Transverse colon (tissue), 4 donors: ENCODE results near the gene LRRC26. TPM values are rescaled to one million over a fixed set of nuclear protein-coding genes. Genes with fewer than 3 reads are reported as not detected.

Experiments
- DNase-seq: peaks from one replicate; pipeline ENCODE4 v3.0.0-alpha.2; 2019
- H3K27ac ChIP-seq, 4 donors: fragments of 200-600 bp; sonication (generic); 2 replicates each; pipeline ENCODE4 v1.5.1; 2016 to 2018; ENCODE audit warnings: inconsistent platforms in 4 of 4
- H3K27me3 ChIP-seq: fragments of 200-600 bp; sonication (generic); 2 replicates; pipeline ENCODE4 v1.5.1; 2017; ENCODE audit warnings: inconsistent platforms
- H3K36me3 ChIP-seq, 4 donors: fragments of 200-600 bp; sonication (generic); 2 replicates each; pipeline ENCODE4 v1.5.1; 2017 to 2019; ENCODE audit warnings: inconsistent platforms in 4 of 4
- H3K4me1 ChIP-seq, 4 donors: fragments of 200-600 bp; sonication (generic); 2 replicates each; pipeline ENCODE4 v1.5.1; 2017 to 2020; ENCODE audit warnings: inconsistent platforms in 4 of 4
- H3K4me3 ChIP-seq, 4 donors: fragments of 200-600 bp; sonication (generic); 1 replicate in 1 of 4; 2 replicates in 3 of 4; pipeline versions ENCODE4 v1.5.1 to v1.6.1; 2017 to 2019; ENCODE audit warnings: inconsistent platforms in 4 of 4
- H3K9me3 ChIP-seq, 2 donors: fragments of 200-600 bp; sonication (generic); 2 replicates each; pipeline ENCODE4 v1.5.1; 2017 to 2019; ENCODE audit warnings: inconsistent platforms in 2 of 2
- EP300 ChIP-seq: sonication (generic); formaldehyde crosslinking; IDR thresholded peaks from one replicate; pipeline ENCODE4 v1.6.1; 2017; ENCODE audit warnings: antibody characterized with exemption, low read depth
- POLR2A ChIP-seq: fragments of 450-650 bp; IDR thresholded peaks from one replicate; pipeline ENCODE4 v1.6.1; 2016; ENCODE audit warnings: antibody characterized with exemption, mild to moderate bottlenecking, moderate library complexity
- POLR2AphosphoS5 ChIP-seq, 3 donors: sonication (generic); formaldehyde crosslinking; IDR thresholded peaks; one replicate each; pipeline ENCODE4 v1.6.1; 2016; ENCODE audit warnings: antibody characterized with exemption in 3 of 3
- WGBS, 2 donors: methylation state at CpG; one replicate each; pipeline ENCODE4 v1.1.5; 2018; ENCODE audit warnings: low coverage in 1 of 2; 5-methylcytosine and 5-hydroxymethylcytosine counted together
- in situ Hi-C, 4 donors: fragments of 200-750 bp; cut with MboI; loops; one replicate each; pipeline versions ENCODE4 v1.15.0 to v1.15.1; 2017; ENCODE audit warnings: low sequenced_read_pairs in 3 of 4, low pct_ligation_motif_present in 1 of 4, low pct_unique_long_range_greater_than_20kb in 1 of 4
- intact Hi-C: fragments of 100-400 bp; cut with DNase I; formaldehyde crosslinking; loops from one replicate; pipeline ENCODE4 v1.15.1; 2023; ENCODE audit warnings: low total_unique reads
- total RNA-seq, 4 donors: library from RNA; depleted of rRNA; stranded (reverse); fragments of >200 nt; gene quantifications; one replicate each; pipeline ENCODE4 v1.1.0, GENCODE V29; 2016
- TF ChIP-seq, protein P1 (sequence below), 5 experiments: fragments of 200-600 bp in 3 of 5; fragments of 450-650 bp in 2 of 5; sonication (generic) in 3 of 5; IDR thresholded peaks; 1 replicate in 2 of 5; 2 replicates in 3 of 5; pipeline ENCODE4 v1.5.1; 2016 to 2017; ENCODE audit warnings: antibody characterized with exemption in 5 of 5, inconsistent platforms in 3 of 5, mild to moderate bottlenecking in 2 of 5, moderate library complexity in 1 of 5

Gene LRRC26
- total RNA-seq, 4 donors from 2014 or later, result 31.8 to 437 (median 64.8) TPM

DNA sequence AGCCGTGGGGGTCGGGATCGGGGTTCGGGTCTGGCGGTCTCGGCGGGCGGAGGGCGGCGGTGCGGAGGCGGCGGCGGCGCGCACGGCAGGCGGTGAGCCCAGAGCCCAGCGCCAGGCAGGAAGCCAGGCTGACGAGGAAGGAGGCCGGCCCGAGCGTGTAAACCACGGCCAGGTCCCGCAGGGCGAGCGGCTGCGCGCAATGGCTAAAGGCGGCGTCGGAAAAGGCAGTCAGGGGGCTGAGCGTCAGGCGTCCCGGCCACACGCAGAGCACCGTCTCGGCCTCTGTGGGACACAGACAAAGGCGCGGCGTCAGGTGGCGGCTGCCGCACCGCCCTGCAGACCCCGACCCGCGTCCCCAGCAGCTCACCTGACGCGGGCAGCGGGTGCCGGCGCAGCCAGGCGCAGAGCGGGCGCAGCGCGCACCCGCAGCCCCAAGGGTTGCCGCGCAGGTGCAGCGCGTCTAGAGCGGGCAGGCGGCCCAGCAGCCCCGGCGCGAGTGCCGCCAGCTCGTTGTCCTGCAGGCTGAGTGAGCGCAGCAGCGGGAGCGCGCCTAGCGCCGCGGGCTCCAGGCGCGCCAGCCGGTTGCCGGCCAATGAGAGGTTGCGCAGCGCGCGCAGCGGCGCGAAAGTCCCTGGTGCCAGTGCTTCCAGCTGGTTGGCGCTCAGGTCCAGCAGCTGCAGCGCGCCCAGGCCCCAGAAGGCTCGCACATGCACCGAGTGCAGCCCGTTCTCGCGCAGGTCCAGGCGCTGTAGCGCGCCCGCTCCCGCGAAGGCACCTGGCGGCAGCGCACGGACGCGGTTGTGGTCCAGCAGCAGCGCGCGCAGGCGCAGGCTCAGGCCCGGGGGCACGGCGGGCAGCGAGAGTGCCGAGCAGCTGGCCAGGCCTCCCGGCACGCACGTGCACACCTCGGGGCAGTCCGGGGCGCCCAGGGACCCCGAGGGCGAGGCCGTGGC, 671 bp downstream of the LRRC26 start:
- 0% methylated on average over 98 of the region's 124 CpGs; no CpG with 5 or more reads in 1 of the 2 donors for WGBS, 2 donors
- peak overlapping the region; percentile 30 to 72 (median 48) for H3K27ac ChIP-seq
- intact Hi-C loops, result no loop called here
- peak overlapping the region in 3 of 4 donors; percentile 30 to 48 (median 46) for H3K4me3 ChIP-seq
- no peaks in the 10 kb centered on the region for H3K9me3 ChIP-seq
- H3K36me3 ChIP-seq, result no peaks in the 10 kb centered on the region
- in situ Hi-C loops, result no loop called here
- DNase-seq, result peak; percentile 41
- H3K27me3 ChIP-seq, result peaks cover 98% of the 10 kb centered on the region
- TF ChIP-seq EP300, result no peak
- TF ChIP-seq, protein P1, sequence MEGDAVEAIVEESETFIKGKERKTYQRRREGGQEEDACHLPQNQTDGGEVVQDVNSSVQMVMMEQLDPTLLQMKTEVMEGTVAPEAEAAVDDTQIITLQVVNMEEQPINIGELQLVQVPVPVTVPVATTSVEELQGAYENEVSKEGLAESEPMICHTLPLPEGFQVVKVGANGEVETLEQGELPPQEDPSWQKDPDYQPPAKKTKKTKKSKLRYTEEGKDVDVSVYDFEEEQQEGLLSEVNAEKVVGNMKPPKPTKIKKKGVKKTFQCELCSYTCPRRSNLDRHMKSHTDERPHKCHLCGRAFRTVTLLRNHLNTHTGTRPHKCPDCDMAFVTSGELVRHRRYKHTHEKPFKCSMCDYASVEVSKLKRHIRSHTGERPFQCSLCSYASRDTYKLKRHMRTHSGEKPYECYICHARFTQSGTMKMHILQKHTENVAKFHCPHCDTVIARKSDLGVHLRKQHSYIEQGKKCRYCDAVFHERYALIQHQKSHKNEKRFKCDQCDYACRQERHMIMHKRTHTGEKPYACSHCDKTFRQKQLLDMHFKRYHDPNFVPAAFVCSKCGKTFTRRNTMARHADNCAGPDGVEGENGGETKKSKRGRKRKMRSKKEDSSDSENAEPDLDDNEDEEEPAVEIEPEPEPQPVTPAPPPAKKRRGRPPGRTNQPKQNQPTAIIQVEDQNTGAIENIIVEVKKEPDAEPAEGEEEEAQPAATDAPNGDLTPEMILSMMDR (IDR thresholded peaks at IDR 0.05), result peak in 1 of 5 experiments; percentile 10
- peaks cover 10 to 37% (median 30%) of the 10 kb centered on the region in 4 donors for H3K4me1 ChIP-seq

DNA sequence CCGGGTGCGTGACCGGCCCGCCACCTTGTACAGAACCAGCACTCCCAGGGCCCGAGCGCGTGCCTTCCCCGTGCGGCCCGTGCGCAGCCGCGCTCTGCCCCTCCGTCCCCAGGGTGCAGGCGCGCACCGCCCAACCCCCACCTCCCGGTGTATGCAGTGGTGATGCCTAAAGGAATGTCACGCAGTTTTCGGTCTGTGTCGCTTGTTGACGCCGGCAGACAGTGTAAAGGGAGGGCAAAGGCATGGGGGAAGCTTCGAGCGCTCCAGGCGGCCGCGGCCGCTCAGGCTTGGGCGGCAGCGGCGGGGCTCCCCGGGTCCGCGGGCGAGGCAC, 1.3 kb downstream of the LRRC26 start:
- WGBS, 2 donors, result 1% methylated on average over 30 of the region's 36 CpGs; no CpG with 5 or more reads in 1 of the 2 donors
- no peaks in the 10 kb centered on the region for H3K9me3 ChIP-seq
- intact Hi-C loops, result no loop called here
- peak overlapping the region in 3 of 4 donors; percentile 30 to 48 (median 46) for H3K4me3 ChIP-seq
- no peak for DNase-seq
- in situ Hi-C loops, result no loop called here
- peaks cover 10 to 37% (median 33%) of the 10 kb centered on the region in 4 donors for H3K4me1 ChIP-seq
- peaks cover 100% of the 10 kb centered on the region for H3K27me3 ChIP-seq
- H3K27ac ChIP-seq, result peak overlapping the region; percentile 4 to 72 (median 48)
- TF ChIP-seq POLR2A, result no peak
- no peak for TF ChIP-seq POLR2AphosphoS5 (IDR thresholded peaks at IDR 0.05)
- no peak for TF ChIP-seq EP300
- TF ChIP-seq, protein P1 (IDR thresholded peaks at IDR 0.05), result no peak
- no peaks in the 10 kb centered on the region for H3K36me3 ChIP-seq

- DNase-seq, result peak; percentile 72
- peak overlapping the region; percentile 4 to 72 (median 48) for H3K27ac ChIP-seq
- WGBS, 2 donors, result 6% methylated on average over 26 of the region's 57 CpGs; no CpG with 5 or more reads in 1 of the 2 donors
These were observed 1.9 kb downstream of the LRRC26 start for GRCh38 chr9:137167747-137168572.

More at GRCh38 chr9:137167747-137168572, 1.9 kb downstream of the LRRC26 start:
- TF ChIP-seq POLR2A (peak; percentile 22), POLR2AphosphoS5 (IDR thresholded peaks at IDR 0.05) (no peak), EP300 (no peak)
- TF ChIP-seq, protein P1 (IDR thresholded peaks at IDR 0.05), result no peak
- Histone ChIP-seq H3K9me3 (no peaks in the 10 kb centered on the region), H3K27me3 (peaks cover 100% of the 10 kb centered on the region), H3K4me1 (peaks cover 14 to 41% (median 38%) of the 10 kb centered on the region in 4 donors), H3K4me3 (peak overlapping the region in 3 of 4 donors; percentile 30 to 48 (median 46)), H3K36me3 (no peaks in the 10 kb centered on the region)
- in situ Hi-C loops (no loop called here), intact Hi-C loops (no loop called here)
